ENCODE results near the gene IFITM5. TPM values are rescaled to one million over a fixed set of nuclear protein-coding genes. Genes with fewer than 3 reads are reported as not detected.
A peak's percentile ranks its signal among the peaks of the same experiment; 100 is the strongest.
"Not testable (repeated sequence)": the region's sequence is repeated elsewhere in the genome, so short reads cannot be mapped to it uniquely, and the experiment has no call there.

Gene IFITM5
- total and polyA plus RNA-seq, 2 donors: not detected

DNA sequence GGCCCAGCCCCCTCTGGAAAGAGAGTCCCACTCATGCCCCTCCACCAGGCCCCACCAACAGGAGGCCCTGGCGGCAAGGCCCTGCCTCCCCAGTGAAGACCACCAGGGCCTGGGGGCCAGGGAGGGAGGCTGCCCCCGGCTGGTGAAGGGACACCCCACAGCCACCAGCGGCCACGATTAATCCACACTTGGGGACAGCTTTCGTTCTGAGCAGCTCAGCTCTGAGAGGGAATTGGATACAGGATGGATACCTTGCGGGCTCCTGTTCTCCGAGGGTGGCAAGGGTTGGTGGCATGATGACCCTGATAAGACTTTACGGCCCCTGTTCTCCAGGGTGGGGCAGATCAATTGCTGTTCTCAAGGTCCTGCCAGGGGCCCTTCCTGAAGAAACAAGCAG, 28.0 kb downstream of the IFITM5 start:
- no peak for DNase-seq (ENCODE audit: extremely low spot score)
- H3K27ac ChIP-seq (ENCODE audit: low read depth): no peak overlapping the region
- H3K4me3 ChIP-seq (ENCODE audit: low read depth, low read length): no peak overlapping the region
- 48% methylated on average over 8 of the region's 8 CpGs for WGBS
- no peaks in the 10 kb centered on the region for H3K36me3 ChIP-seq (ENCODE audit: insufficient read depth)
- H3K4me1 ChIP-seq (ENCODE audit: insufficient read depth): no peaks in the 10 kb centered on the region

DNA sequence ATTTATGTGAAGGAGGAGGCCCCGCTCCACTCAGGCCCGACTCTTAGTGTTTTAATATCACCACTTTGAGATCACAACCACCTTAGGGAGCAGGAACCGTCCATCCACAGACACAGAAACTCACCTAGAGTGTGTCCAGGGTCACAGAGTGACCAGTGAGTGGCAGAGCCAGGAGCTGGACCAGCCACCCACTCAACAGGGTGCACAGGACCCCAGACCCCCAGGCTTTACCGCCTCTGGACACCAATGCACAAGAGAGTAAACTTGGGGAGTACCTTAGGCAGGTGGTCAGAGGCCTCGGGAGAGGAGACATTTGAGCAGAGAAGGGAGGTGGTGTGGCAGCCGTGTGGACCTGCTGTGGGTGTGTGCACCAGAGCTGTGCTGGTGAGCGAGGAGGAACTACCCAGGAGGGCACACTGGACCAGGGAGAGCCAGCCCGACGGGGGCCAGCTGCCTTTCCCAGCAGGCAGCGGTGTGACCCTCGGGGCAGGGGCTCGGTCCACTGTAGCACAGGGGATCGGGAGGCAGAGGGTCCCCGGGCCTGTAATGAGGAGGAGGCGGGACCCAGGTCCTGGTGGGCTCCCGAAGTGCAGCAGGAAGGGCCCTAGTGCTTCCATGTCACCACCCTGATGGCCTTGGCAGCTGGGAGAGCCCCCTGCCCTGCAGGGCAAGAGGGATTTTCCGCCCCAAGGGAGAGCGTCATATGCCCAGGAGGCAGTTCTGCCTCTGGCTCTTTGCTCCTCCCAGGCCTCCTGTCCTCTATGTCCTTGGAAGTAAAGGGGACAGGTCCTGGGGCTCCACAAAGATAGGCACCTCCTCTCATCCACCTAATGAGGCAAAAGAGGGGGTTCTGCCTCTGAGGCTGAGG, 28.6 kb downstream of the IFITM5 start:
- WGBS: 77% methylated on average over 18 of the region's 18 CpGs
- Histone ChIP-seq H3K27ac (ENCODE audit: low read depth) (no peak overlapping the region), H3K4me1 (ENCODE audit: insufficient read depth) (no peaks in the 10 kb centered on the region), H3K36me3 (ENCODE audit: insufficient read depth) (no peaks in the 10 kb centered on the region), H3K4me3 (ENCODE audit: low read depth, low read length) (no peak overlapping the region)
- no peak for DNase-seq (ENCODE audit: extremely low spot score)

- no peaks in the 10 kb centered on the region for H3K4me1 ChIP-seq (ENCODE audit: insufficient read depth)
- DNase-seq (ENCODE audit: extremely low spot score): no peak
- H3K4me3 ChIP-seq (ENCODE audit: low read depth, low read length): no peak overlapping the region
- 46% methylated on average over 21 of the region's 21 CpGs for WGBS
- peak overlapping the region; percentile 62 for H3K27ac ChIP-seq (ENCODE audit: low read depth)
- no peaks in the 10 kb centered on the region for H3K36me3 ChIP-seq (ENCODE audit: insufficient read depth)
Observed at GRCh38 chr11:269146-269890, 30.0 kb downstream of the IFITM5 start.

DNA sequence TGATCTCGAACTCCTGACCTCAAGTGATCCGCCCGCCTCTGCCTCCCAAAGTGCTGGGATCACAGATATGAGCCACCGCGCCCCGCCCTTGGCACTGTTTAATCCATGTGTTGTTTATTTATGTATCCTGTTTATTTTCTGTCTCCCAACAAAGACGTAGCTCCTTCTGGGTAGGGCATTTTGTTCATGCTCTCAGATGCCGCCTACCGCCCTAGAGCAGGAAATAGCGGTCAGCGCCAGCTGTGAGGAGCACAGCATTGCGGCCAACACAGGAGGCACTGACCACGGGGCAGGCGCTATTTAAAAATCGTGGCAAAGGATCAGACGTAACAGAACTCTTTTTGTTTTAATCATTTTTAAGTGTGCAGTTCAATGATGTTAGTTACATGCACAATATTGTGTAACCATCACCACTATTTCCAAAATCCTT, 30.6 kb downstream of the IFITM5 start:
- not testable (repeated sequence) for H3K4me3 ChIP-seq (ENCODE audit: low read depth, low read length); H3K36me3 ChIP-seq (ENCODE audit: insufficient read depth); H3K4me1 ChIP-seq (ENCODE audit: insufficient read depth); DNase-seq (ENCODE audit: extremely low spot score)
- 41% methylated on average over 16 of the region's 16 CpGs for WGBS
- H3K27ac ChIP-seq (ENCODE audit: low read depth): peak overlapping the region; percentile 62

DNA sequence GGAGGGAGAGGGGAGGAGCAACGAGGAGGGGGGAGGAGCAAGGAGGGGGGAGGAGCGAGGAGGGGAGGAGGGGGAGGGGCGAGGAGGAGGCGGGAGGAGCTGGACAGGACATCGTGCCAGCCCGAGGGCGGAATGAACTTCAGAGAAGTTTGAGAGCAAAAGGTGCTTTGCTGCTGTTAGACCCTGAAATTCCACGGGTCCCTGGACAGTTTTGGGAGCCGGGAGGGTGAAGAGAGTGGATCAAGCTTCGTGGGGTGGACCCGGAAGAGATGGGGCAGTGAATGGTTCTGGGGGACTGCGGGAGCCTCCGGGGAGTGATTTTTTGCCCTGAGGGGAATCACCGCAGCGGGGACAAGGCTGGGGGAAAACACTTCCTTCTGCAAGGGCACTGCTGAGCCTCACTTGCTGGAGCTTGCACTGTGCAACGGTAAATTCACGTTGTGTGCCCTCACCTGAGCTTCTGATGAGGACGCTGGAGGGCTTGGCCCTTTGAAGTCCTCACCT, 31.8 kb downstream of the IFITM5 start:
- peak overlapping the region; percentile 19 for H3K4me3 ChIP-seq (ENCODE audit: low read depth, low read length)
- 65% methylated on average over 17 of the region's 18 CpGs for WGBS
- DNase-seq (ENCODE audit: extremely low spot score): no peak

DNA sequence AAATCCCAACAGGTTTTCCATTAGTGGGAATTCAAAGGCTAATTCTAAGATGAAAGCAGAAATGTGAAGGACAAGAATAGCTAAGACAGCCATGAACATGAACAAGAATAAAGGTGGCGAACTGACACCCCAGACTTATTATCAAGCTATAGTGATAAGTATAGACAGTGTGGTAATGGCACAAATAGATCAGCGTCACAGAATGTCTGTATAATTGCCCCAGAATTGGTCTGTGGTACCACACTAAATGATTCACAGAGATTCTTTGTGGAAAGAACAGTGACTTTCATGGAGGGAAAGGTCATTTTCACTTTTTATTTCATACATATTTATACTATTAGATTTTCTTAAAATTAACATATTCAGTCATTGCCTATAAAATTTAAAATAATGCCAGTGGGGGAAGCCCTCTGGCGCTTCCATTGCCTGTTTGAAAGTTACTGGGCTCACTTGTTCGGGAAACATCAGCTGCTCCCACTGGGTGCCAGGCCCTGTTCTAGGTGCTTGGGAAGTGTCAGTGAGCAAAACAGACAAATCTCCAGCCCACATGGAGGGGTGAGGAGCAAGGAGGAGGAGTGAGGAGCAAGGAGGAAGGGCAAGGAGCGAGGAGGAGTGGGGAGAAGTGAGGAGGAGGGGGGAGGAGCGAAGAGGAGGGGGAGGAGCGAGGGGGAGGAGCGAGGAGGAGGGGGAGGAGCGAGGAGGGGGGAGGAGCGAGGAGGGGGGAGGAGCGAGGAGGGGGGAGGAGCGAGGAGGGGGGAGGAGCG, 32.5 kb downstream of the IFITM5 start:
- Histone ChIP-seq H3K4me3 (ENCODE audit: low read depth, low read length) (no peak overlapping the region), H3K4me1 (ENCODE audit: insufficient read depth) (no peaks in the 10 kb centered on the region), H3K36me3 (ENCODE audit: insufficient read depth) (no peaks in the 10 kb centered on the region), H3K27ac (ENCODE audit: low read depth) (no peak overlapping the region)
- WGBS: 87% methylated on average over 5 of the region's 13 CpGs
- DNase-seq (ENCODE audit: extremely low spot score): no peak

More for the DNA sequence above, 31.8 kb downstream of the IFITM5 start:
- H3K4me1 ChIP-seq (ENCODE audit: insufficient read depth): no peaks in the 10 kb centered on the region
- H3K36me3 ChIP-seq (ENCODE audit: insufficient read depth): no peaks in the 10 kb centered on the region
- no peak overlapping the region for H3K27ac ChIP-seq (ENCODE audit: low read depth)

DNA sequence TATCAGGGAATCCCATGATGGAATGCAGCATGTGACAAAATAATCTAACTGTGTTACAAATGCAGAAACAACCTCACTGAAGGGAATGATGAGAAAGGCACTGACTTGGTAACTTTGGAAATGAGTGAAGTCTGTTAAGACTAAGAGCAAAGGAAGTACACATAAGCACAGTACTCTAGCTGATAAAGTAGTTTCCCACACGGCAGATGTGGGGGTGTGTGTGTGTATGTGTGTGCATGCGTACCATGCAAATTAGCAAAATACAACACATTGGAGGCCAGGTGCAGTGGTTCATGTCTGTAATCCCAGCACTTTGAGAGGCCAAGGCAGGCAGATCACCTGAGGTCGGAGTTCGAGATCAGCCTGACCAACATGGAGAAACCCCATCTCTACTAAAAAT, 37.7 kb downstream of the IFITM5 start:
- 92% methylated on average over 4 of the region's 4 CpGs for WGBS
- Histone ChIP-seq H3K4me3 (ENCODE audit: low read depth, low read length) (no peak overlapping the region), H3K27ac (ENCODE audit: low read depth) (no peak overlapping the region), H3K36me3 (ENCODE audit: insufficient read depth) (no peaks in the 10 kb centered on the region), H3K4me1 (ENCODE audit: insufficient read depth) (no peaks in the 10 kb centered on the region)
- no peak for DNase-seq (ENCODE audit: extremely low spot score)

DNA sequence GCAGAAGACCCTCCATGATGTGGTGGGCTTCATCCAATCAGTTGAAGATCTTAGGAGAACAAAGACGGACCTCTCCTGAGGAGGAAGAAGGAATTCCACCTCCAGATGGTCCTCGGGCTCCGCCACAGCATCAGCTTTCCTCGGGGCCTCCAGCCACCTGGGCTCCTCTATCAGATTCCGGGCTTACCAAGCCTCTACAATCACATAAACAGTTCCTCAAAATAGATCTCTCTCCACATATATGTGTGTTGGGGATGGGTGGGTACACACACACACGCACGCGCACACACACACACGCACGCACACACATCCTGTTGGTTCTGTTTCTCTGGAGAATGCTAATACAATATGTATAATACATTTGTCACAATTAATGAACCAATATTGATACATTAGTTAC, 39.9 kb downstream of the IFITM5 start:
- Histone ChIP-seq H3K4me3 (ENCODE audit: low read depth, low read length) (no peak overlapping the region), H3K27ac (ENCODE audit: low read depth) (no peak overlapping the region), H3K36me3 (ENCODE audit: insufficient read depth) (no peaks in the 10 kb centered on the region), H3K4me1 (ENCODE audit: insufficient read depth) (no peaks in the 10 kb centered on the region)
- no peak for DNase-seq (ENCODE audit: extremely low spot score)
- 68% methylated on average over 10 of the region's 10 CpGs for WGBS

DNA sequence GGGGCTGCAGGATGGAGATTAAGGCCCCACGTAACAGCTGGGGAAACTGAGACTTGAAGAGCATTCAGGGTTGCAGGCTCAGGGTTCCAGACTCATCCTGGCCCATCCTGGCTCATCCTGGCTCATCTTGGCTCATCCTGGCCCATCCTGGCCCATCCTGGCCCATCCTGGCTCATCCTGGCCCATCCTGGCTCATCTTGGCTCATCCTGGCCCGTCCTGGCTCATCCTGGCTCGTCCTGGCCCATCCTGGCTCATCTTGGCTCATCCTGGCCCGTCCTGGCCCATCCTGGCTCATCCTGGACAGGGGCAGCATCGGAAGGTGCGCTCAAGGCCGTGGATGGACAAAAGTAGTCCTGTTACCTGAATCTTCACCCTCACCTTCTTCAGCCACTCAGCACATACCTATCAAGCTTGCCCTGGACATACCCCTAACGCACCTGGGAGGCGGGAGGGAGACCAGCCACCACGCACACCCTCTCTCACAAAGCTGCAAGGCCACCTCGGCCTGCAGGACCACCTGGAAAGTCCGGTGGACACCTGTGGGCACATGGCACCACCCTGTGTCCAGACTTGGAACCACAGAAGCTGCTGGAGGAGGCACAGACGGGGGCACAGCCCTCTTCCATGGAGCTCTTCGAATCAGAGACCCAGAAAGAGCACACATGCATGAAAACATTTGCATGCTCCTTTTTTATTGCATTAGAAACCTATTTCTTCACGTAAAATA, 41.4 kb downstream of the IFITM5 start:
- DNase-seq (ENCODE audit: extremely low spot score): no peak
- Histone ChIP-seq H3K27ac (ENCODE audit: low read depth) (no peak overlapping the region), H3K4me3 (ENCODE audit: low read depth, low read length) (no peak overlapping the region), H3K36me3 (ENCODE audit: insufficient read depth) (no peaks in the 10 kb centered on the region), H3K4me1 (ENCODE audit: insufficient read depth) (no peaks in the 10 kb centered on the region)
- WGBS: 78% methylated on average over 15 of the region's 15 CpGs

DNA sequence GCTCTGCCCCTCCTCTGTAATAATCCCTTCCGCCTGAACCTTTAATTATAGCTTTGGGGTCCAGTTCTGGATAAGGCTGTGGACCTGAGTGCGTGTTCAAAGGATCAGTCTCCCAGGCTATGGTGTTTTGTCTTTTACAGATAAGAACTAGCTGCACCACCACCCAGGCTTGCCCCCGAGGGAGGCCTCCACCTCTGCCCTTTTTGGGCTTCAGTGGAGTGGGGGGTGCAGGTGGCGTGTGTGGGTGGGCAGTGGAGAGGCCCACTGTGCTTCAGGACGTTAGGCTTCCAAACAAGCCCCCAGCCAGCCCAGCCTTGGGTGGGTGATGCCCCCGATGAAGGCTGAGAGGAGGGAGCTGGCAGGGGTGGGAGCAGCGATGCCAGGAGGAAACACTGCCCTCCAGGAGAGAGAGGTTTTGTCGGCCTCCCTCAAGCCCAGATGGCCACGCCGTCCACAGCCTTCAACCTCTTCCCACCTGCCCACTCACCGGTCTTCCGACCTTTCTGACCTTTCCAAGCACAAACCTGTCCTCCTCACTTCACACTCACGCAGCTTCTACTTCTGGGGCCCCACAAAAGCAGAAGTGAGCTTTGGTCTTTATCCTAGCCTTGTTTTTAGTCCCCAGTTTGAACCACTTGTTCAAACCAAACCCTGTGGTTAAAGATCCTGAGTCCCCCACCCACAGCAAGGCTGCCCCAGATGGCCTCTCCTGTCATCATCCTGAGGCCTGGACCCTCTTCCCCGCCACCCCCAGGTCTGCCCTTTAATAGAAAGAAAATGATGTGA, 42.2 kb downstream of the IFITM5 start:
- no peak for DNase-seq (ENCODE audit: extremely low spot score)

DNA sequence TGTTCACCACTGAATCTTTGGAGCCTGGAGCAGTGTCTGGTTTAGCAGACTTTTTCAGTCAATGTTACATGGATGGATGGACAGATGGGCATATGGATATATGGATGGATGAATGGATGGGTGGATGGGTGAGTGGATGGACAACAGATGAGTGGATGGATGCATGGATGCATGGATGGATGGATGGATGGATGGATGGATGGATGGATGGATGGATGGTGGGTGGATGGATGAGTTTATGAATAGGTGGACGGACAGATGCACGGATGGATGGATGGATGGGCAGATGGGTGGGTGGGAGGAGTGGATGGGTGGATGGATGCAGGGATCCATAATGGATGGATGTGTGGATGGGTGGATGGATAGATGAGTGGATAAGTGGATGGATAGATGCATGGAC, 43.5 kb downstream of the IFITM5 start:
- Histone ChIP-seq H3K4me3 (ENCODE audit: low read depth, low read length) (no peak overlapping the region), H3K27ac (ENCODE audit: low read depth) (no peak overlapping the region), H3K4me1 (ENCODE audit: insufficient read depth) (no peaks in the 10 kb centered on the region), H3K36me3 (ENCODE audit: insufficient read depth) (peaks cover 2% of the 10 kb centered on the region)
- DNase-seq (ENCODE audit: extremely low spot score): no peak
- WGBS: 95% methylated on average over 2 of the region's 2 CpGs

More for the DNA sequence above, 42.2 kb downstream of the IFITM5 start:
- H3K4me3 ChIP-seq (ENCODE audit: low read depth, low read length): no peak overlapping the region
- no peaks in the 10 kb centered on the region for H3K4me1 ChIP-seq (ENCODE audit: insufficient read depth)
- no peak overlapping the region for H3K27ac ChIP-seq (ENCODE audit: low read depth)
- WGBS: 78% methylated on average over 14 of the region's 14 CpGs
- H3K36me3 ChIP-seq (ENCODE audit: insufficient read depth): peaks cover 2% of the 10 kb centered on the region

- H3K4me1 ChIP-seq (ENCODE audit: insufficient read depth): no peaks in the 10 kb centered on the region
- 60% methylated on average over 3 of the region's 3 CpGs for WGBS
- DNase-seq (ENCODE audit: extremely low spot score): no peak
- no peak overlapping the region for H3K4me3 ChIP-seq (ENCODE audit: low read depth, low read length)
- peaks cover 2% of the 10 kb centered on the region for H3K36me3 ChIP-seq (ENCODE audit: insufficient read depth)
- H3K27ac ChIP-seq (ENCODE audit: low read depth): no peak overlapping the region
Observed at GRCh38 chr11:255176-255575, 44.1 kb downstream of the IFITM5 start.
